ENCODE measurements around the gene SLC25A18.
"Not testable (repeated sequence)": the region's sequence is repeated elsewhere in the genome, so short reads cannot be mapped to it uniquely, and the experiment has no call there.

Gene SLC25A18

DNA sequence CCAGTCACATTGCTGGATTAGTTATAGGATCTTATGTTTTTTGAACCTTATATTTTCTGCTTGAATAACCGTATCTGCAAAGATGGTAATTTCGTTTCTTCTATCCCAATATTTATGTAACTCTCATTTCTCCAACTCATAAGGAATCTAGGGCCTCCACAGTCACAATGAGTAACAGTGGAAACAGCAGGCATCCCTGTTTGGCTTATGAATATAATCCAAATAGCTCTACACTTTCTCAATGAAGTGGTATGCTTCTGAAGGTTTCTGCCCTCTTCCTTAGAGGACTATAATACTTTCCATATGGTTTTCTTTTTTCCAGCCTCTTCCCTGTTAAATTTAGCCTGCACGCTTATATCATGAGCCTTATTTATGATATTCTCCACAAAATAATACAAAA, 48.8 kb downstream of the SLC25A18 start:
- DNase-seq = no peak

DNA sequence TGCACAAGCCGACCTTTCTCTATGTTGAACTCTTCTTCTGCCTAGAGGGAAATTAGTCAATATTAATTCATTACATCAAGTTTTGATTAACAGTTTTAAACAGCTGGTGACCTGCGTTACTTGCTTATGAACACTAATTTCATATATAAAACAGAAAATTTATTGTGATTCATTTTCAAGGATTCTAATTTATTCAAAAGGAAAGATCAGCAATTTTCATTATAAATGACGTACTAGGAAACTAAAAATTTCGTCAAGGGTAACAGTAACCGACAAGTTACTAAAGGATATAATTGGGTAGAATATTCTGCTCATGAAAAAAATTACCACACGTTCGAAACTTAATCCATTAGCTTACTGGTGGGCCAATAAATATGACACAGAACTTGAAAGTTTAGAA, 50.0 kb downstream of the SLC25A18 start:
- no peak for DNase-seq

DNA sequence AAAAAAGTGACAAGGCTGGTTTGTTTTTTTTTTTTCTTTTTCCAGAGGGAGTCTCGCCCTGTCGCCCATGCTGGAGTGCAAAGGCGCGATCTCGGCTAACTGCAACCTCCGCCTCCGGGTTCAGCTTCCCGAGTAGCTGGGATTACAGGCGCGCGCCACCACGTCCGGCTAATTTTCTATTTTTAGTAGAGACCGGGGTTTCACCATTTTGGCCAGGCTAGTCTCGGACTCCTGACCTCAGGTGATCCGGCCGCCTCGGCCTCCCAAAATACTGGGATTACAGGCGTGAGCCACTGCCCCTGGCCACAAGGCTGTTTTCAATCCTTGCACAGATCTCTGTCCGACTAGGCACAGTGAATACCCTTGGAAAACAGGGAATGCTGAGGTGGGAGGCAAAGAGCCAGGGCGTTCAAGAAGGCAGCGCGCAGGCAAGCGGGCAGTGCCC, 64.7 kb downstream of the SLC25A18 start:
- no peak for DNase-seq

DNA sequence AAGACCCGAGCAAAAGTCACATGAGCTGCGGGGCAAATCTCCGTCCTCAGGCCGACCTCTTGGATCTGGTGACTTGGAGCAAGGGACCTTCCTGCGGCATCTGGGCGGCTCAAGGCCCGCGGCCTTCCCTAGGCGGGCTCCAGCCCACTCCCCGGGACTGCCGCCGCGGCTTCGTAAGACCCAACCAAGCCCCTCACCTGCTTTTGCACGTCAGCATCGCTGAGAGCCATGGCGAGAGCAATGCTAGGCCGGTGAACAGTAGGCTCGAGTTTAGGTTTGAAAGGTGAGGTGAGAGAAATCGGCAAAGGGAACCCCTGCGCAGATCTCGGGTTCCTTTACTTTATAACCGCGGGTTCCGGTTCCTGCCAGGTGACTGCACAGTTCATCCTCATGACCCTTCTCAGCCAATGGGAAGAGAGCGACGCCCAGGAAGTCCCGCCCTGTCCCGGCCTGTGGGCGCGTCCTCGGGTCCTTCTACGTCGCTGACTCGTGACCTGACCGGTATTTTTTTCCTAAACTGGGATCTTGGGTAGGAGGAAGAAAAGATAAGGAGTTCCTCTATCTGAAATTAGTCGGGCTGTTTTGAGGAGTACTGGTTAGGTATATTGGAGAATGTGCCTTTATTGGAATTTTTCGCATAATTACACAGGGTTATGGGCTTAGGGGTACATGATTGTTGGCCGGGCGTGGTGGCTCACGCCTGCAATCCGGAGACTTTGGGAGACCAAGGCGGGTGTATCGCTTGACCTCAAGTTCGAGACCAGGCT, 65.3 kb downstream of the SLC25A18 start, which contains the start of gene ATP6V1E1:
Gene ATP6V1E1, minus strand, starts transcription at position 344 of the 767 bp plus-strand sequence. Its CDS starts 114 bp downstream, at position 230.
- peak; percentile 98 for DNase-seq

DNA sequence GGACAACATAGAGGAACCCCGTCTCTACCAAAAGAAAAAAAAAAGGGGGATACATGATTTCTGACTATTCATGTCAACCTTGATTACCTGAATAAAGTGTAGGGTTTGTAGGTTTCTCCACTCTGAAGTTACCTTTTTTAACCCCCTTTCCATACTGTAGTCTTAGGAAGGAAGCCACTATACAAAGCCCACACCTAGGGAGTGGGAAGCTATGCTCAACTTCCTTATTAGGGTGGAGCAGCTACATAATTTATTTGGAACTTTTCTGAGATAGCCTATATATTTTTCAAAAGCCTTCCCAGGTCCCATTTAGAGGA, 65.8 kb downstream of the SLC25A18 start:
- no peak for DNase-seq

DNA sequence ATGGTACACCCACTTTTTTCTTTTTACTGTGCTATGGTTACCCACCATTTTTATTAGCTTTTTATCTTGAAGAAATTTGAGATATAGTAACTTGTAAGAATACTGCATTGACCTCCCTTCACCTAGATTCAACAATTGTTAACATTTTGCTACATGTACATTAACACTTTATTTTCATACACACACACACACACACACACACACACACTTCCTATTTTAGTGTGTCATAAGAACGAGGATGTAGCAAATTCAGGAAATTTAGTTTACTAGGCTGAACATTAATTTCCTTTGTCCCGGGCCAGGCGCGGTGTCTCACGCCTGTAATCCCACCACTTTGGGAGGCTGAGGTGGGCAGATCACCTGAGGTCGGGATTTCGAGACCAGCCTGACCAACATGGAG, 66.3 kb downstream of the SLC25A18 start:
- no peak for DNase-seq

DNA sequence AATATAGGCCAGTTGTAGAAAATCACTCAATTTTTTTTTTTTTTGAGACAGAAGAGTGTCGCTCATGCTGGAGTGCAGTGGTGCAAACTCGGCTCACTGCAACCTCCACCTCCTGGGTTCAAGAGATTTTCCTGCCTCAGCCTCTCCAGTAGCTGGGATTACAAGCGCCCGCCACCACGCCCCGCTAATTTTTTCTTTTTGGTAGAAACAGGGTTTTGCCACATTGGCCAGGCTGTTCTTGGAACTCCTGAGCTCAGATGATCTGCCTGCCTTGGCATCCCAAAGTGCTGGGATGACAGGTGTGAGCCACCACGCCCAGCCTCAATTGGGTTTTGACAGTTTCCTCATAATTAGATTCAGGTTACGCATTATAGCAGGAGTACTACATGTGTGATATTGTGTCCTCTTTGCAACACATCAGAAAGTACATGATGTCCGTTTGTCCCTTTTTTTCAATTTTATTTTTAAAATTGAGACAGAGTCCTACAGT, 67.8 kb downstream of the SLC25A18 start:
- no peak for DNase-seq

DNA sequence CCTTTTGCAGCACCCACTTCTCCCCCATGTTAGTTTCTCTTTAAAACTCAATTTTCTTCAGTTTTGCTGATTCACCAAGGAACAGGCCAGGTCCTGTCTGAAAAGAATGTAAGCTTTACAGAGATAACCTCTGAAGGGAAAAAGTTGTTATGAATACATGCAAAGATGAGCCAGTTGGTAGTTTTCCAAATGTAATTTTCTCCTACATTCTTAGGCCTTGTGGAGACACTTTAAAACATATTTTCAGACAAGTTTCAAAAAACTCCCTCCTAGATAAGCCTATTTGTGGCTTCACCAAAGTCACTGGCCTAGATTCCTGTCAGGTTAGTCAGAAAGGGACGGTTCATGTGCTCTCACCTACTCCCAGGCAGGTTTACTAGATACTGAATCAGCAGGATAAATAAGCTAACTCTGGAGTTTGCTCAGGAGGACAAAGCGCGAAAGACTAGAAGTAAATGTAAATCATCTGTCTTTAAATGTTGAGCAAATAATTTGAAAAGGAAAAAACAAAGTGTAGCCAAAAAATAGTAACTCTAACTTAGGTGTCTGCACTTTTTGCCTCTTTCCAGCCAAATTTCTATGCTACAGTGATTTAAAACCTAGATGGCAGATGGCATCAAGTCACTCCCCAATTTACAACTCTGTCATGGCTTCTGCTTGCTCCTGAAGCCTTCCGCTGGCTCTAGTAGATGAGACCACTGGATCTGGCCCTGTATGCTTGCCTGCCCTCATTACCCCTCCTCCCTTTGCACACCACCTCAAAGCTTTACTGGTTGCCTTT, 70.1 kb downstream of the SLC25A18 start:
- DNase-seq = no peak

DNA sequence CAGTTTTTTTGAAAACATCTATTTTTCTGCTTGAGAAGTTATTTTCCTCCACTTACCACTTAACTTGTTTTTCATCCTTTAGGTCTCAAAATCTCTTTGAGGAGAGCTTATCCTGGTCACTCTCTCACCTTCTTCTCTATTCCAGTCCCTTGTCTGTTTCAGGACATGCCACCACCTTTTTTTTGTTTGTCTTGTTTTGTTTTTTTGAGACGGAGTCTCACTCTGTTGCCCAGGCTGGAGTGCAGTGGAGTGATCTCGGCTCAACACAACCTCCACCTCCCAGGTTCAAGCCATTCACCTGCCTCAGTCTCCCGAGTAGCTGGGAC, 70.7 kb downstream of the SLC25A18 start:
- no peak for DNase-seq

DNA sequence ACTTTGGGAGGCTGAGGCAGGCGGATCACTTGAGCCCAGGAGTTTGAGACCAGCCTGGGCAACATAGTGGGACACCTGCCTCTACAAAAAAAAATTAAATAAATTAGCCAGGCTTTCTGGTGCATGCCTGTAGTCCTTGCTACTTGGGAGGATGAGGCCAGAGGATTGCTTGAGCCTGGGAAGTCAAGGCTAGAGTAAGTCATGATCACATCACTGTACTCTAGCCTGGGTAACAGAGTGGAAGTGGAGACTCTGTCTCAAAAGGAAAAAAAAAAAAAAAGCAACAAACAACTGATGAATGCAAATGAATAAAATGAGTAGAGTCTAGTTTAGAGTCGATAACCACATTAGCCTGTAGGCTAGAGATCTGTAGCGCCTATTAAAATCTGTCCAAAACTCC, 71.4 kb downstream of the SLC25A18 start:
- DNase-seq = no peak

DNA sequence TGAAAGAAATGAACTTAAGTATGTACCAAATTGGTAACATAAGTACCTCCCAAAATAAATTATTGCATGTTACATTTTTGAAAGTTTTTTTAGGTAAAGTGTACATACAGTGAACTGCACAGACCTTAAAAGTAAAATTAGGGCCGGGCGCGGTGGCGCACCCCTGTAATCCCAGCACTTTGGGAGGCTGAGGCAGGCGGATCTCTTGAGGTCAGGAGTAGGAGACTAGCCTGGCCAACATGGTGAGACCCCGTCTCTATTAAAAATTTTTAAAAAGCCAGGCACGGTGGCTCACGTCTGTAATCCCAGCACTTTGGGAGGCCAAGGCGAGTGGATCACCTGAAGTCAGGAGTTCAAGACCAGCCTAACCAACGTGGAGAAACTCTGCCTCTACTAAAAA, 73.6 kb downstream of the SLC25A18 start:
- not testable (repeated sequence) for DNase-seq

DNA sequence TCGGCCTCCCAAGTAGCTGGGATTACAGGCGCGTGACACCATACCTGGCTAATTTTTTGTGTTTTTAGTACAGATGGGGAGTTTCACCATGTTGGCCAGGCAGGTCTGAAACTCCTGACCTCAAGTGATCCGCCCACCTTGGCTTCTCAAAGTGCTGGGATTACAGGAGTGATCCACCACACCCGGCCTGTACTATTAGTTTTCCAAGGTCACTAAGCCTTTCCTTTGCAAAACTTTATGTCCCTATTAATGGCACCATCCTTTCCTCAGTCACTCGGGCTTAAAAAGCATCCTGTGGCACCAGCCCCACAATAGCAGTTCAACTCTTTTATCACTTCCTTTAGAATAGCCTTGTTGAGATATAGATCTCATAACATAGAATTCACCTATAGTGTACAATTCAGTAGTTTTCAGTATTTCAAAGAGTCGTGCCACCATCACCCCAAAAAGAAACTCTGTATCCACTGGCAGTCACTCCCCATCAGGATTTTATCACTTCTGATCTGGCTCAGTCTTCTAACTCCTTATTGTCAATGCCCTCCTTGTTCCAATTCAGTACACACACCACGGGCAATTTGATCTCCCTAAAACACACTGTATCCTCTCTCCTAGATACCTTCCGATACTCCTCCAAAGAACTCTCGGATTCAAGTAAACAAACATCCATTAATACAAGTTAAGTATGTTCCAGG, 74.3 kb downstream of the SLC25A18 start:
- no peak for DNase-seq

DNA sequence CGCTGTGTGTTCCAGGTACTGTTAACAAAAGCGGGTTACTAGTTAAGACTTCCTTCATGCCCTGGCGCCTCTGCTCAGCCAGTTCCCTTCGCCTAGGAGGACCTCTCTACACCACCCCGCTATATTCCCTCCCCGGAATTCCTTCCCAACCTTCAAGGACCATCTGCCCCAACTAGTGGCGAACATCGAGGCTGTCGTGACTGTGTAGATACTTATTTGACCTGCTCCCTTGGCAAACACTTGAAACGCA, 74.8 kb downstream of the SLC25A18 start:
- DNase-seq = peak; percentile 87

DNA sequence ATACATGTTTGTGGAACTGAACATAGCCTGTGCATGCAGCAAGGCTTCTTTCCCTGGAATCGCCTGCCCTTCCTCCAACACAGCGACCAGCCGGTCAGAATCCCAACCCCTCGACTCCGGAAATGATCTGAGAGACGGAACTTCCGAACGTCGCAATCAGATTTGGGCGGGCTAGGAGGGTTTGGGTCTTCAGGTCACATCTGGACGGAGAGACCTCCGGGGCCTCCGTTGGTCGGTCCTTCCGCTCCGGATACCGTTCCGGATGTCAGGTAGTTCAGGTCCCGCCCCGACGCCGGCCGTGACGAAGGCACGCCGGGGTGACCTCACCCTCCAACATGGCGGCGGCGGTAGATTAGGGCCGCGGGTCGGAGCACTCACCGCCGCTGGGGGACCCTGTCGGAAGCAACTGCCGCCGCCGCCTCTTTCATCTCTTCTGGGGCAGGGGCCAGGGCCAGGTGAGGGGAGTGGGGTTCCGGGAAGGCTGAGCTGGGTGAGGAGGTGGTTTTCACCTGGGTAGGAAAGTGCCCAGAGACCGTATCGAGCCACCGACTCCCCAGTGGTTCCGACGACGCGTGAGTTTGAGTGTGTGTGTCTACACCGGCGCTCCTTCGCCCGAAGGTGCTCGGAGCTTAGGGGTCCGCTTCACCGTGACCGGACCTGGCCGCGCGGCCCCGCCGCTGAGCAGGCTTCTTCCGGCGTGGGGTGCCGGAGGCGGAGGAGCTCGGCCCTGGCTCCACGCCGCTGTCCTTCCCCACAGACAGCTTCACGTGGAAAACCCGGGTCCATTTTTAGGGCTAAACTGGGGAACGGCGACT, 75.3 kb downstream of the SLC25A18 start, which contains the start of gene BCL2L13:
Gene BCL2L13, plus strand, starts transcription at position 326 of the 815 bp plus-strand sequence. CDS start 16,955 bp downstream, outside the sequence.
- DNase-seq = peak; percentile 97

DNA sequence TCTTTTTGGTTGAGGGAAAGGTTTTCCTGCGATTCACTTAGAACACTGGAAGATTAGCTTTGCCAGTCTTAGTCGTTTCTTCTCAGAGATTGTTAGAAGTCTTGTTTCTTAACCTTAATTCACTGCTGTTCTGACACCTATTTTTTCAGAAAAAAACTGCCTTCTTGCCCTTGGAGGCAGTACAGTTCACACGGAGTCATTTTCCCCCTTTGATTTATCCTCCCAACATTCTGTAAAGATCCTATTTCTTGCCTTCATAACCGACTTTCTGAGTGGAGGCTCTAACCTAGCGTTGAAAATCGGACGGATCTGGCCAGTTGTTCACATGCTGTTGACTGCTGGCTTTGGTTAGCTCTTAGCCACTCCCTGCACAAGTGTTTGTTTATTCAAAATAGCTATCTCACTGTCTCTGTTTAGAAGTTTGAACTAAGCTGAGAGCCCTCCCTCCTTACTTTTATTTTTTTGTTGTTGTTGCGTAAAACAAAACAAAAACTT, 76.0 kb downstream of the SLC25A18 start:
- peak; percentile 57 for DNase-seq
